DMS153 (cell line): ENCODE results near the gene NATD1.

Source experiments
- DNase-seq: peaks from one replicate; lab custom pipeline; 2025; lab: John Stamatoyannopoulos, UW

The NATD1 gene

DNA sequence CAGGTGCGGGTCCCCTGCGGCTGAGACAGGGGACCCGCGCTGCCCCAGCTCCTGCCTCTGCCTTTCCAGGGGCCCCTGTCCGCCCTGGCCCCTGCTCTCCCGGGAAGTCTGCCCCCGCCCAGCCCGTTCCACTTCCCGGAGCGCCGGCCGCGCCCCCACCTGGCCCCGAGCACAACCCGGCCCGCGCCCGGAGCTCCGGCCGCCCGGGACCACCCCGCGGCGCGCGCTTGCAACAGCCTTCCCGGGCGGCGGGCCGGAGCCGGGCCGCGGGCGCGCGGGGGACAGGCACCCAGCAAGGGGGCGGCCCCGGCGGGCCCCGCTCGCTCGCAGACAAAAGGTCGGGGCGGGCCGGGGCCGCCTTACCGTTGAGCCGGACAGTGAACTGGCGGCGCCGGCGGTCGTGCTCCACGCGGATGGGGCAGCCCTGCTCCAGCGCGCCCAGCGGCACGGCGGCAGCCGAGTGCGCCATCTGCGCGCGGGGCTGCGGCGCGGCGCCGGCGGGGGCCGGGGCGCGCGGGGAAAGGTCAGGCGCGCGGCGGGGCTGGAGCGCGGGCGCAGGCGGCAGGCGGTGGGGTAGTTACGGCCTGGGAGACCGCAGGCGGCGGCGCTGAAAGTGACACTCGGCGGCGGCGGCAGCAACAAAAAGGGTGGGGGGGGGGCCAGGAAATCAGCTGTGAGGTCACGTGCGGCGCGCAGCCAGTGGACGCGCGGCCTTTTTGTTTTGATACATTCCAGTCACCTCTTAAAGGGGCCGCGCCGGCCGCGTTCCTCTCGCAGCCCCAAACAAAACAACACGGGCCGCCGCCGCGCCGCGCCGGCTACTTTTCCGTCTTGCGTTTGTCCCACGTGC lies at the start of gene NATD1:
Gene NATD1, minus strand, starts transcription at position 615 of the 850 bp plus-strand sequence. Its CDS starts 146 bp downstream, at position 469.
- peak; percentile 41 for DNase-seq

GRCh38 chr17:21301593-21302550 lies 48.7 kb upstream of the NATD1 start:
- DNase-seq = no peak

DNA sequence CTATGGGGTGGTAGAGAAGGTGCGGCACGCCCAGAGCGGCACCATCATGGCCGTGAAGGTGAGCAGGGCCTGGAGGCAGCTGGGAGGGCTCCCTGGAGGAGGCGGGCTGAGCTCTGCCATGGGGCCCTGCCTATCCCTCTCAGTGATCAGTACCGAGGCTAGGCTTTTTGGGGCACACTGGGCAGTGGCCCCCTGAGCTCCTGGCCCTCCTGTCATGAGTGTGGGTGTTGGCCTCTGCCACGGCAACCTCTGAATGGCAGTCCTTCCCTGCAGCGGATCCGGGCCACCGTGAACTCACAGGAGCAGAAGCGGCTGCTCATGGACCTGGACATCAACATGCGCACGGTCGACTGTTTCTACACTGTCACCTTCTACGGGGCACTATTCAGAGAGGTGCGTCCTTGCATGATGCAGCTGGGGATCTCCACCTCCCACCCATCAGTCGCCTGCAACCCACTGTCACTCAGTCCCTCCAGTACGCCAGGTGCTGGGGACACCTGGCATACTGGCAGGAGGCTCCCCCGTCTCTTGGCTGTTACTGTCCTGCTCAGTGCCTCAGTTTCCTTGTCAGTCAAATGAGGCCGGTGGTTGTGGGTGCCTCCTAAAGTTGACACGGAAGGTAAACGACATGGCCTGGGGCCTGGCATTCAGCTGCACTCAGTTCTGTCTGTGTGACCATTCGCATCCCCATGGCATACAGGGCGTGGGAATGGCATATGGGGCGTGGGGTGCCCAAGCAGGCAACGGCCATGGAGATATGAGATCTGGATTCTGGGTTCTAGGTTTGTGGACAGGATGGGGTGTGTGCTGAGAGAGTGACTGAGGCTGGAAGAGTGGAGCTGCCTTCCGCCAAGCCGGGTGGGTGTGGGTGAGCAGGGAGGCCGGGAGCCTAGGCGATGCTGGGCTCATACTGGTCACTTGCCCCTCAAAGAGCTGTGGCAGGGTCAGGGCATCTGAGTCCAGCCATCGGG lies 47.7 kb upstream of the NATD1 start:
- DNase-seq = no peak

GRCh38 chr17:21299981-21300600 lies 46.9 kb upstream of the NATD1 start:
- DNase-seq = no peak

DNA sequence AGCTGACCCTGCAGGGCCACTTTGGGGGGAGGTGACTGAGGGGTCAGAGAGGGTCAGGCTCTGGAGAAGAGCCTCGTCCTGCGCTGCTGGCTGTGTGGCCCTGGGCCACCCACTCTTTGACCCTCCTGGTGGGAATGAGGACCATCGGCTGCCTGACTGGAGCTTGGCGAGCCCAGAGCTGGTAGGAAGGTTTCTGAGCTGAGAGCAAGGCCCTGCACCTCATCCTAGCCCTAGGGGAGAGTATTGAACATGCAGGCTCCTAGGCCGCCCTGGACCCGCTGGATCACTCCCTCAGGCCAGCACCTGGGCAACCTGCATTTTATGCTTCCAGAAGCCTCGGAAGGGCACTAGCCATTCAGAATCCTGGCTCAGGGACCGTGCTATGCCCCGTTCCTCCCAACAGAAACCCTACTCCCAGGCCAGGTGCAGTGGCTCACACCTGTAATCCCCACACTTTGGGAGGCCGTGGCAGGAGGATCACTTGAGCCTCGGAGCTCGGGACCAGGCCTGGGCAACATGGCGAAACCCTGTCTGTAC lies 45.8 kb upstream of the NATD1 start:
- no peak for DNase-seq

DNA sequence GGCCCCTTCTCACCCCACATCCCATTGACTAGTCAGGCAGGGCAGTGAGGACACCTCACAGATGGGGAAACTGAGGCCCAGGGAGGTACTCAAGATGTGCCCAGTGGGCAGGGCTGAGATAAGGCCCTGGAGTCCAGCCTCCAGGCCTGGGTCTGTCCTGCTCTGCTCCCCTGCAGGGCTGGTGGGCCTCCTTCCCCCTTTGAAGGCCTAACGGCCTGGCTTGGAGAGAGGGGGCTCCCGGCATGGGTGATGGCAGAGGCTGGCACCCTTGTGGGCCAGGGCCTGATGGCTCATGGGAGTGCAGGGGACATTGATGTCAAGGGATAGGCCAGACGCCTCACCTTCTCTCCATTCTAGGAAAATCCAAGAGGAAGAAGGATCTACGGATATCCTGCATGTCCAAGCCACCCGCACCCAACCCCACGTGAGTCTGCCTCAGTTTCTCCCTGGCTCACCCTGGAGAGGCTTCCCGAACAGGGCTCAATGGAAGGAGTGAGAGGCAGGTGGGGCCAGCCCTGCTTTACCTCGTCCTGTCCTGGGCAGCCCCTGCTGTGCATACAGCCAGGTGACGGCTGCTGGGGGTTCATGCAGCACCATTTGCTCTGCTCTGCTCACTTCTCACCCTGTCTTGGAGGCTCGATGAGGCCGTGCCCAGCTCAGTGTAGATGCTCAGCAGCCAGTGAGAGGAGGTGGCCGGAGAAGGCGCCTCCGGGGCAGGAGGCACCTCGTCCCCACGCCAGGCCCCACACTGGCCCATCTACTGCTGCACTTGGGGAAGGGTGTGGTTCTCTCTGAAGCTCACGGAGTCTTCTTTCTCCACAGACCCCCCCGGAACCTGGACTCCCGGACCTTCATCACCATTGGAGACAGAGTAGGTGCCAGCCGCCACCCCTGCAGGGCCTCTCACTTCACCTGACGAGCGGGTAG lies 45.1 kb upstream of the NATD1 start:
- DNase-seq = no peak

DNA sequence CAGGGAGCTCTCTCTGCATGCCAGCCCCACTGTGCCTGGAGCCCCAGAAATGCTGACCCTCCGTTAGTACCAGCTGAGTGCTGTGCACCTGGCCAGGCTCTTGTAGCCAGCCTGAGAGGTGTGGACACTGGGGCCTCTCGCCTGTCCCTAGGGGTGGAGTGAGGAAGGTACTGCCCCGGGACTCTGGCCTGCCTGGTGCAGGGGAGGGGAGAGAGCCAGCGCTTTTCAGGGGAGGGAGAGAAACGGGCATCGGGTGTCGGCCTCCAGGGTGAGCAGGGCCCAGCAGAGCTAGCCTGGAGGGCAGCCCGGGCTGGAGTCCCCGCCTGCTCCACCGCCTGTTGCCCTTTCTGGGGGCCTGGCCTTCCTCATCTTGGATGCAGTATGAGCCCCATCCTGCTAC lies 44.4 kb upstream of the NATD1 start:
- DNase-seq = no peak

DNA sequence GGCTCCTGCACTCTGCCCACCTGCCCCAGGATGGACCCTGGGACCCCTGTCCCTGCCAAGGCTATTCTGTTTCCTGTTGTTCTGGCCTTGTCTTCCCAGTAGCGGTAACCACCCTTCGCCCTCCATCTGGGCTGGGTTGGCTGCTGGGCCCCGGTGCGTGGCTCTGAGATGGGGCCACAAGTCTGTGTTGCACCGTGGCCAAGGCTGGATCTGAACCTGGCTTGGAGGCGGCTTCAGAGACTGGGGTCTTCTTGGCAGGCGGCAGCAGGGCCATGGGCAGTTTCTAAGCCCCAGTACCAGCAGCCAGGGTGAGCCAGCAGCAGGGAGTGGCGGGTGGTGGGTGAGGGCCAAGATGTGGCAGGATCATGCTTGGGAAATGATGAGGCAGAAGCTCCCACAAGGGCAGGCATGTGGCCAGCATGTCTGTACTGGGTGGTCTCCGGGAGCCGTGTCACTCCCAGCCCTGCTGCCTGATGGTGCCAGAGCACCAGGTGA lies 43.9 kb upstream of the NATD1 start:
- no peak for DNase-seq

GRCh38 chr17:21296097-21297025 lies 43.2 kb upstream of the NATD1 start:
- DNase-seq = no peak

DNA sequence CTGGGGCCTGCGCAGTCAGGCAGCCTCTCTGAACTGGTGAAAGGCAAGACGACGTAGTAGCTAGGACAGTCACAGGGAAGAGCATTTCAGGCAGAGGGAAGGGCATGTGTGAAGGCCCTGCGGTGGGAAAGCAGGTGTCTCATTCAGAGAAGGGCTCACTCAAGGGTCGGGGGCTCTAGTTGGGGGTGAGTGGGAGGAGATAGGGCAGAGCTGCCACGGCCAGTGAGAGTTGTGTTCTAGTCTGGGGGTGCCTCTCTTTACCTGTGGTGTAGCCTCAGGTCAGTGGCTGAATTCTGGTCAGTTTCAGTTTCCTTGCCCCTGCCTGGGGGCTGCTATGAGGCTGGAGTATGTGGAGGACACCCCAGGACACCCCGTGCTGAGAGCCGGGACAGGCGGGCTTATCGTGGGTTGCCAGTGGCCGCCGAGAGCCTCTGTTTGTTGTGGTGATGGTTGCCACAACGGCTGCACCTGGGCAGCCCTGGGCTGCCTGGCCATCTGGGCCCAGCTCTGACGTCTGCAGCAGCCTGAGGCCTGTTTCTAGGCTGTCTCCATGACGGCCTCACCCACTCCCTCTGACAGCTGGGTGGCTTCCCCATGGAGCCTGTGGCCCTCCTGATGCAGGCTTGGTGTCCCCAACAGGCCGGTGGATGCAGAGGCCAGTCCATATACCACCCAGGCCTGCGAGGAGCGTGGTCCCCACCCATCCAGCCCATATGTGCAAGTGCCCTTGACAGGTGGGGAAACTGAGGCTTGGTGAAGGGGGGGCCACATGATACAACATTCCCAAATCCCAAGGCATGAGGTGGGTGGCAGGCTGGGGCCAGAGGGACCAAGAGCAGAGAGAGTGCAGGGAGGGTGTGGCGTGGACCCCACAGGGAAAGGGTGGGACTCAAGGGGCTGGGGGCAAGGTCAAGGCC lies 42.1 kb upstream of the NATD1 start:
- DNase-seq = no peak

DNA sequence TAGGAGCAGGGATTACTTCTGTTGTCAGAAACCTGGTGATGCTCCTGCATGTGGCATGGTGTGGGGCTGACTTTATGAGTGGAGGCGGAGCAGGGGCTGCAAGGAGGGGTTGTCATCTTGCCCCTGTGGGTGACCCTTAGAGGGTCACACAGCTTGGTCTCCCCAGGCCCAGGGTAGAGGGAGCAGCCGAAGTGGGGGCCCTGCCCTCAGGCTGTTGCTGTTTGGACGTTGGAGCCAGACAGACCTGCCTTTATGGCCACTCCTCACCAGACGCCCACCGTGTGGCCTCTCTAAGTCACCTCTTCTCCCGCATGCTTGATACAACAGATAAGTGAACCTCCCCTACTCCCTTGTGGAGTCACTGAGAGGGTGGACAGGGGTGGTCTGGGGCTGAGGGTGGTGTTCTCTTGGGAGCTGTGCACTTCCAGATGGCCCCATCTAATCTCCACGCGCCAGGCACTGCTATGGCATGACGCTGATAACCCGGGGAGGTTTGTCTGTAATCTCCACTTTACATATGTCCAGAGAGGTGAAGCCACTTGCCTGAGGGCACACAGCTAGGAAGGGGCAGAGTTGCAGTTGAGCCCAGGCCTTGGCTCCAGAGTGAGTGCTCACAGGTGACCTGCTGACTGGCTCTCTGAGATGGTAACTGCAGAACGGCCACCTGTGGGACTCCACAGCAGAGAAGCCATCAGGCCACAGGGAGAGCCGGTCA lies 41.3 kb upstream of the NATD1 start:
- no peak for DNase-seq

DNA sequence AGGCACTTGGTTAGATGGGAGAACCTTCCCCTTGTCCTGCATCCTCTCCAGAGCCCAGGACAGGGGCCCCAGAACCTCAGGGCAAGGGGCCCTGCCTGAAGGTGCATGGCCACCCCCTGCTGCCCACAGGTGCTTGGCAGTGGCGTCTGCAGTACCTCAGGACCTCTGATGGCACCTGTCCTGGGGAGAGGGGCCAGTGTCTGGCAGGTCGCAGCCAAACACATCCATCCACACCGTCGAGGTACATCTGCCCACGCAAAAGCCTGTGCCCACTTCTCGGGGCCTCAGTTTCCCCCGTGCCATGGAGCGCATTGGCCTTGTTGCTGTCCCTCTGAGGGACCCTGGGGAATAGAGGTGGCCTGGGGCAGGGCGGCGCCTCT lies 40.6 kb upstream of the NATD1 start:
- DNase-seq = no peak

GRCh38 chr17:21292867-21293830 lies 39.9 kb upstream of the NATD1 start:
- no peak for DNase-seq

DNA sequence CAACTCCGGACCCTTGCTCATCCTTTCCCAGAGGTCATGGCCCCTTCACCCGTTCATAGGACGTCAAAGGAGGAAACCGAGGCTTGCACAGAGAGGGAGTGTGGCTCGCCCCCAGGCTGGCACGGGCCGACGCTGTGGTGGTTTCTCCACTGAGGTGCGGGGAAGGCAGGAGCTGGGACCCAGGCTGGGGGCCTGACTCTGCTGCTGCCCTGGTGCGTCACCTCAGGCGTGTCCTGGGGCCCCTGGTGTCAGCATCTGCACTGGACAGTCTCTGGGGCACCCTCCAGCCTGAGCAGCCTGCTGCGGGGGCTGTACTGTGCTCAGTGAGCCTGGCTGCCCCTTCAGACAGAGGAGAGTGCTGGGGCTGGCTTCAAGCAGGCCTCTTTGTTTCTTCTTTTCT lies 38.7 kb upstream of the NATD1 start:
- DNase-seq = no peak

- no peak for DNase-seq
These were observed 38.1 kb upstream of the NATD1 start for GRCh38 chr17:21291357-21291756.
